ENCODE measurements around the gene RNPEP. TPM values are rescaled to one million over a fixed set of nuclear protein-coding genes. Genes with fewer than 3 reads are reported as not detected.

Gene RNPEP
- total and polyA plus RNA-seq, 2 experiments from 2014 or later: 32.1 to 80.3 TPM

DNA sequence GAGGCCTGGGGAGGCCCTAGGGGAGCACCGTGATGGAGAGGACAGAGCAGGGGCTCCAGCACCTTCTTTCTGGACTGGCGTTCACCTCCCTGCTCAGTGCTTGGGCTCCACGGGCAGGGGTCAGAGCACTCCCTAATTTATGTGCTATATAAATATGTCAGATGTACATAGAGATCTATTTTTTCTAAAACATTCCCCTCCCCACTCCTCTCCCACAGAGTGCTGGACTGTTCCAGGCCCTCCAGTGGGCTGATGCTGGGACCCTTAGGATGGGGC is 33.2 kb downstream of the RNPEP start (continued):
- TF ChIP-seq, protein P1, sequence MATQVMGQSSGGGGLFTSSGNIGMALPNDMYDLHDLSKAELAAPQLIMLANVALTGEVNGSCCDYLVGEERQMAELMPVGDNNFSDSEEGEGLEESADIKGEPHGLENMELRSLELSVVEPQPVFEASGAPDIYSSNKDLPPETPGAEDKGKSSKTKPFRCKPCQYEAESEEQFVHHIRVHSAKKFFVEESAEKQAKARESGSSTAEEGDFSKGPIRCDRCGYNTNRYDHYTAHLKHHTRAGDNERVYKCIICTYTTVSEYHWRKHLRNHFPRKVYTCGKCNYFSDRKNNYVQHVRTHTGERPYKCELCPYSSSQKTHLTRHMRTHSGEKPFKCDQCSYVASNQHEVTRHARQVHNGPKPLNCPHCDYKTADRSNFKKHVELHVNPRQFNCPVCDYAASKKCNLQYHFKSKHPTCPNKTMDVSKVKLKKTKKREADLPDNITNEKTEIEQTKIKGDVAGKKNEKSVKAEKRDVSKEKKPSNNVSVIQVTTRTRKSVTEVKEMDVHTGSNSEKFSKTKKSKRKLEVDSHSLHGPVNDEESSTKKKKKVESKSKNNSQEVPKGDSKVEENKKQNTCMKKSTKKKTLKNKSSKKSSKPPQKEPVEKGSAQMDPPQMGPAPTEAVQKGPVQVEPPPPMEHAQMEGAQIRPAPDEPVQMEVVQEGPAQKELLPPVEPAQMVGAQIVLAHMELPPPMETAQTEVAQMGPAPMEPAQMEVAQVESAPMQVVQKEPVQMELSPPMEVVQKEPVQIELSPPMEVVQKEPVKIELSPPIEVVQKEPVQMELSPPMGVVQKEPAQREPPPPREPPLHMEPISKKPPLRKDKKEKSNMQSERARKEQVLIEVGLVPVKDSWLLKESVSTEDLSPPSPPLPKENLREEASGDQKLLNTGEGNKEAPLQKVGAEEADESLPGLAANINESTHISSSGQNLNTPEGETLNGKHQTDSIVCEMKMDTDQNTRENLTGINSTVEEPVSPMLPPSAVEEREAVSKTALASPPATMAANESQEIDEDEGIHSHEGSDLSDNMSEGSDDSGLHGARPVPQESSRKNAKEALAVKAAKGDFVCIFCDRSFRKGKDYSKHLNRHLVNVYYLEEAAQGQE (IDR thresholded peaks at IDR 0.05; ENCODE audit: unreplicated experiment): no peak
- TF ChIP-seq EZH2 (IDR thresholded peaks at IDR 0.05; ENCODE audit: low read depth, unreplicated experiment): no peak
- no peak for TF ChIP-seq POLR2AphosphoS5 (IDR thresholded peaks at IDR 0.05; ENCODE audit: low read depth)
- TF ChIP-seq ZNF331 (CRISPR knock-in tag; IDR thresholded peaks at IDR 0.05; ENCODE audit: low read depth): no peak
- TF ChIP-seq, protein P2, sequence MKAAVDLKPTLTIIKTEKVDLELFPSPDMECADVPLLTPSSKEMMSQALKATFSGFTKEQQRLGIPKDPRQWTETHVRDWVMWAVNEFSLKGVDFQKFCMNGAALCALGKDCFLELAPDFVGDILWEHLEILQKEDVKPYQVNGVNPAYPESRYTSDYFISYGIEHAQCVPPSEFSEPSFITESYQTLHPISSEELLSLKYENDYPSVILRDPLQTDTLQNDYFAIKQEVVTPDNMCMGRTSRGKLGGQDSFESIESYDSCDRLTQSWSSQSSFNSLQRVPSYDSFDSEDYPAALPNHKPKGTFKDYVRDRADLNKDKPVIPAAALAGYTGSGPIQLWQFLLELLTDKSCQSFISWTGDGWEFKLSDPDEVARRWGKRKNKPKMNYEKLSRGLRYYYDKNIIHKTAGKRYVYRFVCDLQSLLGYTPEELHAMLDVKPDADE (IDR thresholded peaks at IDR 0.05): no peak
- no peak for TF ChIP-seq CREB1 (CRISPR knock-in tag; IDR thresholded peaks at IDR 0.05; ENCODE audit: low read depth)
- TF ChIP-seq, protein P3, sequence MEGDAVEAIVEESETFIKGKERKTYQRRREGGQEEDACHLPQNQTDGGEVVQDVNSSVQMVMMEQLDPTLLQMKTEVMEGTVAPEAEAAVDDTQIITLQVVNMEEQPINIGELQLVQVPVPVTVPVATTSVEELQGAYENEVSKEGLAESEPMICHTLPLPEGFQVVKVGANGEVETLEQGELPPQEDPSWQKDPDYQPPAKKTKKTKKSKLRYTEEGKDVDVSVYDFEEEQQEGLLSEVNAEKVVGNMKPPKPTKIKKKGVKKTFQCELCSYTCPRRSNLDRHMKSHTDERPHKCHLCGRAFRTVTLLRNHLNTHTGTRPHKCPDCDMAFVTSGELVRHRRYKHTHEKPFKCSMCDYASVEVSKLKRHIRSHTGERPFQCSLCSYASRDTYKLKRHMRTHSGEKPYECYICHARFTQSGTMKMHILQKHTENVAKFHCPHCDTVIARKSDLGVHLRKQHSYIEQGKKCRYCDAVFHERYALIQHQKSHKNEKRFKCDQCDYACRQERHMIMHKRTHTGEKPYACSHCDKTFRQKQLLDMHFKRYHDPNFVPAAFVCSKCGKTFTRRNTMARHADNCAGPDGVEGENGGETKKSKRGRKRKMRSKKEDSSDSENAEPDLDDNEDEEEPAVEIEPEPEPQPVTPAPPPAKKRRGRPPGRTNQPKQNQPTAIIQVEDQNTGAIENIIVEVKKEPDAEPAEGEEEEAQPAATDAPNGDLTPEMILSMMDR (conservative IDR thresholded peaks at IDR 0.05; ENCODE audit: low read depth in 2 of 2): no peak
- TF ChIP-seq ZNF114 (CRISPR knock-in tag; IDR thresholded peaks at IDR 0.05): no peak

DNA sequence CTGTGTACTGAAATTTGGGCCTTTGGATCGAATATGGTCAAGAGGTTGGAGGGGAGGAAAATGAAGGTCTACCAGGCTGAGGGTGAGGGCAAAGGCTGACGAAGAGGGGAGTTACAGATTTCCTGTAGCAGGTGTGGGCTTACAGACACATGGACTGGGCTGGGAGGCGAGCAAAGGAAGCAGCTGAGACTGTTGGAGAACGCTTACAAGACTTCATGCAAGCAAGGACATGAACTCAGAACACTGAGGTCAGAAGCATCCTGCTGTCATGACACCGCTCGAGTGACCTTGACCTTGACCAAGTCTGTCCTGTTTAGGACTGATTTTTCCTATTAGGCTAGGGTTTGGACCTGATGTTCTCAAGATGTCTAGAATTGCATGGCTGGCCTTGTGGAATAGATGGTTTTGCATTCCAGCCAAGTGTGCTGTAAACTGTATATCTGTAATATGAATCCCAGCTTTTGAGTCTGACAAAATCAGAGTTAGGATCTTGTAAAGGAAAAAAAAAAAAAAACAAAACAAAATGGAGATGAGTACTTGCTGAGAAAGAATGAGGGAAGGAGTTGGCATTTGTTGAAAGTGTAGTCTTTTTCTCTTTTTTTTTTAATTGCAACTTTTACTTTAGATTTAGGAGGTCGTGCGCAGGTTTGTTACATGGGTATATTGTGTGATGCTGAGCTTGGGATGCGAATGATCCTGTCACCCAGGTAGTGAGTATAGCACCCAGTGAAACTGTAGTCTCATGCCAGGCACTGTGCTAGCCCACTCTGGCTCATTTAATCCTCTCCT is 33.8 kb downstream of the RNPEP start:
- Histone ChIP-seq H3K4me1 (ENCODE audit: insufficient read depth) (peaks cover 8% of the 10 kb centered on the region), H3K9me2 (ENCODE audit: insufficient read depth) (no peaks in the 10 kb centered on the region), H4K20me1 (replicated peaks; ENCODE audit: insufficient read depth) (no peaks in the 10 kb centered on the region), H3F3A (replicated peaks; ENCODE audit: low read depth) (0 out of 2 replicates have a peak, but pooled peaks cover under 1% of the 10 kb centered on the region), H3K27me3 (ENCODE audit: insufficient read depth) (no peaks in the 10 kb centered on the region), H3K79me2 (replicated peaks; ENCODE audit: insufficient read depth) (peaks cover 3% of the 10 kb centered on the region; the same call in 1 of the 2 replicates), H3K4me3 (no peak overlapping the region), H3K27ac (ENCODE audit: low read depth) (no peak overlapping the region), H2AFZ (no peak overlapping the region), H3K36me3 (ENCODE audit: insufficient read depth) (no peaks in the 10 kb centered on the region), H3K4me2 (no peak overlapping the region)
- Mint-ChIP-seq H3K4me1 (peaks cover 24% of the 10 kb centered on the region), H3K9me3 (no peaks in the 10 kb centered on the region), H3K27me3 (ENCODE audit: insufficient read depth, low read depth, poor library complexity) (peaks cover 6% of the 10 kb centered on the region), H3K36me3 (ENCODE audit: low read depth) (peaks cover 19% of the 10 kb centered on the region; the same call in 2 of the 3 replicates), H3K4me3 (no peak overlapping the region), H3K27ac (no peak overlapping the region)
- TF ChIP-seq EZH2 (IDR thresholded peaks at IDR 0.05; ENCODE audit: low read depth, unreplicated experiment): no peak
- TF ChIP-seq STAT1 (IDR thresholded peaks at IDR 0.05; ENCODE audit: unreplicated experiment): no peak
- TF ChIP-seq NANOG (IDR thresholded peaks at IDR 0.05; ENCODE audit: borderline replicate concordance): no peak
- TF ChIP-seq POLR2AphosphoS5 (IDR thresholded peaks at IDR 0.05; ENCODE audit: low read depth): no peak
- TF ChIP-seq, protein P3 (conservative IDR thresholded peaks at IDR 0.05; ENCODE audit: low read depth in 2 of 2): no peak
- ATAC-seq (no peak), DNase-seq (ENCODE audit: low spot score) (no peak)

Measured in GM23338 (cell line).